OCI-LY3 (cell line): ENCODE results near the gene PRR35.

ENCODE experiments used
- H2AFZ ChIP-seq: fragments of 200-600, 300-600 bp; shearing (Covaris generic); 2 replicates; pipeline ENCODE4 v1.6.0; 2014; ENCODE audit warnings: antibody characterized with exemption, low read depth, low read length
- H3K27ac ChIP-seq: fragments of 200-600, 300-600 bp; sonication (generic); 2 replicates; pipeline ENCODE4 v1.5.1; 2014; ENCODE audit warnings: mild to moderate bottlenecking, low read length, moderate library complexity, mixed read lengths
- H3K27me3 ChIP-seq: fragments of 200-600, 300-600 bp; sonication (generic); 2 replicates; pipeline ENCODE4 v1.6.1; 2014; ENCODE audit warnings: low read depth, low read length, mixed read lengths
- H3K36me3 ChIP-seq: fragments of 200-600, 300-600 bp; sonication (generic); replicated peaks from 2 replicates; pipeline ENCODE3; 2014; ENCODE audit warnings: low read depth, low read length, mixed read lengths
- H3K4me1 ChIP-seq: fragments of 300-600, 200-600 bp; sonication (generic); 2 replicates; pipeline ENCODE4 v1.6.1; 2014; ENCODE audit warnings: low read length, mixed read lengths
- H3K4me2 ChIP-seq: fragments of 200-600, 300-600 bp; sonication (generic); 2 replicates; pipeline ENCODE4 v1.6.1; 2014; ENCODE audit warnings: low read length, mixed read lengths
- H3K4me3 ChIP-seq: fragments of 300-600, 200-600 bp; sonication (generic); 2 replicates; pipeline ENCODE4 v1.5.1; 2014; ENCODE audit warnings: antibody characterized with exemption, mild to moderate bottlenecking, low read length, moderate library complexity
- H3K79me2 ChIP-seq: fragments of 300-600, 200-600 bp; shearing (Covaris generic); 2 replicates; pipeline ENCODE4 v1.6.1; 2014; ENCODE audit warnings: mild to moderate bottlenecking, low read length, mixed read lengths
- H3K9ac ChIP-seq: fragments of 300-600, 200-600 bp; shearing (Covaris generic); 2 replicates; pipeline ENCODE4 v1.6.0; 2014; ENCODE audit warnings: mild to moderate bottlenecking, low read length, moderate library complexity
- H3K9me3 ChIP-seq: fragments of 200-600, 300-600 bp; shearing (Covaris generic); 2 replicates; pipeline ENCODE4 v1.6.1; 2014; ENCODE audit warnings: low read length, mixed read lengths; ENCODE audit not compliant: insufficient read depth
- H4K20me1 ChIP-seq: fragments of 200-600, 300-600 bp; sonication (generic); 2 replicates; pipeline ENCODE4 v1.6.1; 2016; ENCODE audit warnings: low read length, mixed read lengths; ENCODE audit not compliant: insufficient read depth
- CTCF ChIP-seq: fragments of 200-600, 300-600 bp; sonication (generic); IDR thresholded peaks from 2 replicates; pipeline ENCODE4 v1.5.1; 2014; ENCODE audit warnings: antibody characterized with exemption, low read length, low read depth
- EZH2phosphoT487 ChIP-seq: fragments of 200-600 bp; shearing (Covaris generic); IDR thresholded peaks from 2 replicates; pipeline ENCODE4 v1.6.1; 2018; ENCODE audit warnings: antibody characterized with exemption, mixed run types, low read depth

PRR35 gene

GRCh38 chr16:583815-584591 lies 23.8 kb downstream of the PRR35 start:
- Histone ChIP-seq H3K4me3 (no peak overlapping the region), H3K9ac (no peak overlapping the region), H2AFZ (no peak overlapping the region)

GRCh38 chr16:585351-585750 lies 25.2 kb downstream of the PRR35 start:
- Histone ChIP-seq H2AFZ (no peak overlapping the region), H3K27me3 (no peaks in the 10 kb centered on the region; the same call in 1 of the 2 replicates), H3K4me3 (no peak overlapping the region), H3K9me3 (no peaks in the 10 kb centered on the region), H4K20me1 (peaks cover under 1% of the 10 kb centered on the region; the same call in 1 of the 2 replicates), H3K4me2 (no peak overlapping the region), H3K79me2 (peaks cover 19% of the 10 kb centered on the region), H3K36me3 (peaks cover 4% of the 10 kb centered on the region), H3K9ac (no peak overlapping the region), H3K4me1 (peaks cover 8% of the 10 kb centered on the region), H3K27ac (no peak overlapping the region)
- no peak for TF ChIP-seq EZH2phosphoT487
- TF ChIP-seq CTCF, result no peak

More at GRCh38 chr16:583815-584591, 23.8 kb downstream of the PRR35 start:
- H3K79me2 ChIP-seq, result peaks cover 19% of the 10 kb centered on the region
- H3K27me3 ChIP-seq, result no peaks in the 10 kb centered on the region; the same call in 1 of the 2 replicates
- H3K27ac ChIP-seq, result no peak overlapping the region
- no peak for TF ChIP-seq CTCF
- TF ChIP-seq EZH2phosphoT487, result no peak
- no peaks in the 10 kb centered on the region for H3K9me3 ChIP-seq
- H4K20me1 ChIP-seq, result no peaks in the 10 kb centered on the region
- H3K4me2 ChIP-seq, result no peak overlapping the region
- peaks cover 4% of the 10 kb centered on the region for H3K36me3 ChIP-seq
- peaks cover 8% of the 10 kb centered on the region for H3K4me1 ChIP-seq

- peaks cover 8% of the 10 kb centered on the region; the same call in 1 of the 2 replicates for H4K20me1 ChIP-seq
Measured at GRCh38 chr16:586047-586644, 26.0 kb downstream of the PRR35 start.

More at GRCh38 chr16:586047-586644, 26.0 kb downstream of the PRR35 start:
- Histone ChIP-seq H3K9ac (no peak overlapping the region), H2AFZ (no peak overlapping the region), H3K4me3 (no peak overlapping the region), H3K9me3 (no peaks in the 10 kb centered on the region), H3K36me3 (peaks cover 4% of the 10 kb centered on the region), H3K79me2 (peaks cover 27% of the 10 kb centered on the region), H3K27me3 (no peaks in the 10 kb centered on the region; the same call in 1 of the 2 replicates), H3K27ac (no peak overlapping the region), H3K4me1 (peaks cover 14% of the 10 kb centered on the region), H3K4me2 (no peak overlapping the region)
- TF ChIP-seq CTCF (no peak), EZH2phosphoT487 (no peak)
